HL-60 (cell line): Measurements from ENCODE around the gene LAMA2.

ENCODE experiments used
- DNase-seq, 2 experiments: peaks; one replicate each; pipeline ENCODE4 v3.0.0-alpha.2; 2010 to 2020; ENCODE audit warnings: low read depth in 1 of 2, low spot score in 1 of 2
- H3K27ac ChIP-seq: fragments of 250-450 bp; sonication (Bioruptor Pico); replicated peaks from 2 replicates; pipeline ENCODE4 v1.5.1; 2020; ENCODE audit warnings: mild to moderate bottlenecking, moderate library complexity
- H3K27me3 ChIP-seq: fragments of 250-450 bp; sonication (Bioruptor Pico); 2 replicates; pipeline ENCODE4 v1.5.1; 2021; ENCODE audit warnings: mild to moderate bottlenecking, moderate library complexity; ENCODE audit not compliant: insufficient read depth, poor library complexity, severe bottlenecking
- H3K4me3 ChIP-seq: replicated peaks from 2 replicates; pipeline ENCODE4 v1.5.1; 2011; ENCODE audit warnings: mild to moderate bottlenecking, control low read depth, low read length; ENCODE audit not compliant: insufficient read depth
- GABPA ChIP-seq: IDR thresholded peaks from 2 replicates; pipeline ENCODE4 v1.6.1; 2012; ENCODE audit warnings: low read depth
- POLR2AphosphoS5 ChIP-seq: IDR thresholded peaks from 2 replicates; pipeline ENCODE4 v1.6.1; 2012; ENCODE audit warnings: low read depth
- SPI1 ChIP-seq: IDR thresholded peaks from 2 replicates; pipeline ENCODE4 v1.6.1; 2012; ENCODE audit warnings: low read depth, mild to moderate bottlenecking, borderline replicate concordance
- TF ChIP-seq, protein P1 (sequence below): IDR thresholded peaks from one replicate; pipeline ENCODE4 v1.5.1; 2011; ENCODE audit warnings: low read length, control low read depth, inconsistent platforms; ENCODE audit not compliant: insufficient read depth
- TF ChIP-seq, protein P2 (sequence below): IDR thresholded peaks from 2 replicates; pipeline ENCODE4 v1.6.1; 2012; ENCODE audit warnings: low read depth; ENCODE audit not compliant: insufficient replicate concordance

Gene LAMA2

GRCh38 chr6:129346964-129347363 is 464.0 kb downstream of the LAMA2 start:
- no peak for DNase-seq

GRCh38 chr6:129350278-129350677 is 467.3 kb downstream of the LAMA2 start:
- no peak for DNase-seq
- TF ChIP-seq POLR2AphosphoS5 = no peak
- no peak for TF ChIP-seq GABPA
- TF ChIP-seq, protein P1, sequence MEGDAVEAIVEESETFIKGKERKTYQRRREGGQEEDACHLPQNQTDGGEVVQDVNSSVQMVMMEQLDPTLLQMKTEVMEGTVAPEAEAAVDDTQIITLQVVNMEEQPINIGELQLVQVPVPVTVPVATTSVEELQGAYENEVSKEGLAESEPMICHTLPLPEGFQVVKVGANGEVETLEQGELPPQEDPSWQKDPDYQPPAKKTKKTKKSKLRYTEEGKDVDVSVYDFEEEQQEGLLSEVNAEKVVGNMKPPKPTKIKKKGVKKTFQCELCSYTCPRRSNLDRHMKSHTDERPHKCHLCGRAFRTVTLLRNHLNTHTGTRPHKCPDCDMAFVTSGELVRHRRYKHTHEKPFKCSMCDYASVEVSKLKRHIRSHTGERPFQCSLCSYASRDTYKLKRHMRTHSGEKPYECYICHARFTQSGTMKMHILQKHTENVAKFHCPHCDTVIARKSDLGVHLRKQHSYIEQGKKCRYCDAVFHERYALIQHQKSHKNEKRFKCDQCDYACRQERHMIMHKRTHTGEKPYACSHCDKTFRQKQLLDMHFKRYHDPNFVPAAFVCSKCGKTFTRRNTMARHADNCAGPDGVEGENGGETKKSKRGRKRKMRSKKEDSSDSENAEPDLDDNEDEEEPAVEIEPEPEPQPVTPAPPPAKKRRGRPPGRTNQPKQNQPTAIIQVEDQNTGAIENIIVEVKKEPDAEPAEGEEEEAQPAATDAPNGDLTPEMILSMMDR = no peak
- TF ChIP-seq SPI1 = no peak
- TF ChIP-seq, protein P2, sequence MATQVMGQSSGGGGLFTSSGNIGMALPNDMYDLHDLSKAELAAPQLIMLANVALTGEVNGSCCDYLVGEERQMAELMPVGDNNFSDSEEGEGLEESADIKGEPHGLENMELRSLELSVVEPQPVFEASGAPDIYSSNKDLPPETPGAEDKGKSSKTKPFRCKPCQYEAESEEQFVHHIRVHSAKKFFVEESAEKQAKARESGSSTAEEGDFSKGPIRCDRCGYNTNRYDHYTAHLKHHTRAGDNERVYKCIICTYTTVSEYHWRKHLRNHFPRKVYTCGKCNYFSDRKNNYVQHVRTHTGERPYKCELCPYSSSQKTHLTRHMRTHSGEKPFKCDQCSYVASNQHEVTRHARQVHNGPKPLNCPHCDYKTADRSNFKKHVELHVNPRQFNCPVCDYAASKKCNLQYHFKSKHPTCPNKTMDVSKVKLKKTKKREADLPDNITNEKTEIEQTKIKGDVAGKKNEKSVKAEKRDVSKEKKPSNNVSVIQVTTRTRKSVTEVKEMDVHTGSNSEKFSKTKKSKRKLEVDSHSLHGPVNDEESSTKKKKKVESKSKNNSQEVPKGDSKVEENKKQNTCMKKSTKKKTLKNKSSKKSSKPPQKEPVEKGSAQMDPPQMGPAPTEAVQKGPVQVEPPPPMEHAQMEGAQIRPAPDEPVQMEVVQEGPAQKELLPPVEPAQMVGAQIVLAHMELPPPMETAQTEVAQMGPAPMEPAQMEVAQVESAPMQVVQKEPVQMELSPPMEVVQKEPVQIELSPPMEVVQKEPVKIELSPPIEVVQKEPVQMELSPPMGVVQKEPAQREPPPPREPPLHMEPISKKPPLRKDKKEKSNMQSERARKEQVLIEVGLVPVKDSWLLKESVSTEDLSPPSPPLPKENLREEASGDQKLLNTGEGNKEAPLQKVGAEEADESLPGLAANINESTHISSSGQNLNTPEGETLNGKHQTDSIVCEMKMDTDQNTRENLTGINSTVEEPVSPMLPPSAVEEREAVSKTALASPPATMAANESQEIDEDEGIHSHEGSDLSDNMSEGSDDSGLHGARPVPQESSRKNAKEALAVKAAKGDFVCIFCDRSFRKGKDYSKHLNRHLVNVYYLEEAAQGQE = no peak
- Histone ChIP-seq H3K27me3 (no peaks in the 10 kb centered on the region), H3K27ac (no peak overlapping the region), H3K4me3 (no peak overlapping the region)

More at GRCh38 chr6:129346964-129347363, 464.0 kb downstream of the LAMA2 start:
- no peak for TF ChIP-seq POLR2AphosphoS5
- H3K27me3 ChIP-seq = peaks cover 5% of the 10 kb centered on the region
- no peak overlapping the region for H3K27ac ChIP-seq
- H3K4me3 ChIP-seq = no peak overlapping the region

DNA sequence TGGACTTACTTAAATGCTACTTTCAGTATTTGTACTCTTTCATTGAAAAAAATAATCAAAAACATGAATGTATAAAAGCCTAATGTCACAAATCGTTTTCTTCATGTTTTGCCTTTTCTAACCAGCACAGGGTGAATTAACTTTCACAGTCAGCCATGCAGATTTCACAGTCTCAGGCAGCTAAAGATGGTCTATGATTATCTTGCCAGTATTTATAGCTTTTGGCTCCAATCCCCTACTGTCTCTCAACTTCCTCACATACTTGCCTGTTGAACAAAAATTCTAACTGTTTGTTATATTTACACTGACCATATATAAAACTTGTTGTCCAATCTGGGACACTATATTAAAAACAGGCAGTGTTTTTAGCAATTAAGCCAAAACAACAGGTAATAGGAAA is 468.9 kb downstream of the LAMA2 start:
- H3K27me3 ChIP-seq = no peaks in the 10 kb centered on the region
- TF ChIP-seq GABPA (no peak), SPI1 (no peak), POLR2AphosphoS5 (no peak)
- TF ChIP-seq, protein P1 = no peak
- no peak overlapping the region for H3K4me3 ChIP-seq
- no peak for DNase-seq
- H3K27ac ChIP-seq = no peak overlapping the region

GRCh38 chr6:129353067-129353466 is 470.1 kb downstream of the LAMA2 start:
- no peak overlapping the region for H3K27ac ChIP-seq
- DNase-seq = no peak
- no peaks in the 10 kb centered on the region for H3K27me3 ChIP-seq
- no peak overlapping the region for H3K4me3 ChIP-seq
- TF ChIP-seq POLR2AphosphoS5 (no peak), SPI1 (no peak), GABPA (no peak)
- TF ChIP-seq, protein P2 = no peak
- TF ChIP-seq, protein P1 = no peak
